Measurements from ENCODE around the gene UMAD1.

The UMAD1 gene

GRCh38 chr7:7867846-7868571 lies 227.5 kb downstream of the UMAD1 start:
- DNase-seq (ENCODE audit: insufficient read length, low spot score) = no peak
- no peak for FAIRE-seq

- FAIRE-seq = peak; percentile 89
- no peak for DNase-seq (ENCODE audit: insufficient read length, low spot score)
Observed at GRCh38 chr7:7868572-7868899, 228.0 kb downstream of the UMAD1 start.

- no peak for DNase-seq (ENCODE audit: insufficient read length, low spot score)
Observed at GRCh38 chr7:7869036-7869435, 228.5 kb downstream of the UMAD1 start.

GRCh38 chr7:7869651-7870050 lies 229.1 kb downstream of the UMAD1 start:
- DNase-seq (ENCODE audit: insufficient read length, low spot score) (no peak), FAIRE-seq (no peak)

More at GRCh38 chr7:7869036-7869435, 228.5 kb downstream of the UMAD1 start:
- FAIRE-seq = peak; percentile 33

GRCh38 chr7:7870555-7870954 lies 230.0 kb downstream of the UMAD1 start:
- FAIRE-seq (no peak), DNase-seq (ENCODE audit: insufficient read length, low spot score) (no peak)

- FAIRE-seq (no peak), DNase-seq (ENCODE audit: insufficient read length, low spot score) (no peak)
Observed at GRCh38 chr7:7876419-7876818, 235.9 kb downstream of the UMAD1 start.

- FAIRE-seq = no peak
- DNase-seq (ENCODE audit: insufficient read length, low spot score) = no peak
Observed at GRCh38 chr7:7881581-7881980, 241.0 kb downstream of the UMAD1 start.

GRCh38 chr7:7882888-7883287 lies 242.3 kb downstream of the UMAD1 start:
- FAIRE-seq = peak; percentile 52

GRCh38 chr7:7883394-7883793 lies 242.8 kb downstream of the UMAD1 start:
- DNase-seq (ENCODE audit: insufficient read length, low spot score) (no peak), FAIRE-seq (no peak)

More at GRCh38 chr7:7882888-7883287, 242.3 kb downstream of the UMAD1 start:
- DNase-seq (ENCODE audit: insufficient read length, low spot score) = no peak

- DNase-seq (ENCODE audit: insufficient read length, low spot score) (no peak), FAIRE-seq (no peak)
Observed at GRCh38 chr7:7884855-7885254, 244.3 kb downstream of the UMAD1 start.

GRCh38 chr7:7889791-7890568 lies 249.4 kb downstream of the UMAD1 start:
- FAIRE-seq (peak; percentile 8), DNase-seq (ENCODE audit: insufficient read length, low spot score) (no peak)

GRCh38 chr7:7895004-7895650 lies 254.6 kb downstream of the UMAD1 start:
- FAIRE-seq (no peak), DNase-seq (ENCODE audit: insufficient read length, low spot score) (no peak)

- FAIRE-seq (no peak), DNase-seq (ENCODE audit: insufficient read length, low spot score) (no peak)
Observed at GRCh38 chr7:7895754-7896153, 255.2 kb downstream of the UMAD1 start.

- DNase-seq (ENCODE audit: insufficient read length, low spot score) (no peak), FAIRE-seq (no peak)
Observed at GRCh38 chr7:7897509-7897908, 257.0 kb downstream of the UMAD1 start.

GRCh38 chr7:7897949-7898515 lies 257.5 kb downstream of the UMAD1 start:
- FAIRE-seq (peak; percentile 28), DNase-seq (ENCODE audit: insufficient read length, low spot score) (no peak)

- DNase-seq (ENCODE audit: insufficient read length, low spot score) (no peak), FAIRE-seq (peak; percentile 11)
Observed at GRCh38 chr7:7902845-7903244, 262.3 kb downstream of the UMAD1 start.

- FAIRE-seq (no peak), DNase-seq (ENCODE audit: insufficient read length, low spot score) (no peak)
Observed at GRCh38 chr7:7907306-7907705, 266.8 kb downstream of the UMAD1 start.

- FAIRE-seq = no peak
- DNase-seq (ENCODE audit: insufficient read length, low spot score) = no peak
Observed at GRCh38 chr7:7908622-7909145, 268.1 kb downstream of the UMAD1 start.

- FAIRE-seq (no peak), DNase-seq (ENCODE audit: insufficient read length, low spot score) (no peak)
Observed at GRCh38 chr7:7909376-7909775, 268.8 kb downstream of the UMAD1 start.

GRCh38 chr7:7911369-7912123 lies 271.0 kb downstream of the UMAD1 start:
- DNase-seq (ENCODE audit: insufficient read length, low spot score) = no peak
- no peak for FAIRE-seq
